Breast epithelium (tissue), 4 donors: ENCODE data around the gene HRH2. TPM values are rescaled to one million over a fixed set of nuclear protein-coding genes. Genes with fewer than 3 reads are reported as not detected.

Source experiments
- DNase-seq, 2 donors: peaks; one replicate each; pipeline ENCODE4 v3.0.0-alpha.2; 2019; ENCODE audit warnings: low spot score in 2 of 2
- H3K27ac ChIP-seq, 2 donors: fragments of 200-600 bp; sonication (generic) in 1 of 2; one replicate each; pipeline ENCODE4 v1.5.1; 2016 to 2019; ENCODE audit warnings: mild to moderate bottlenecking in 1 of 2
- H3K27me3 ChIP-seq, 2 donors: fragments of 200-600 bp; sonication (generic) in 1 of 2; one replicate each; pipeline versions ENCODE4 v1.5.1 to v1.6.0; 2017 to 2019; ENCODE audit warnings: control low read depth in 1 of 2, mild to moderate bottlenecking in 1 of 2
- H3K36me3 ChIP-seq: fragments of 200-600 bp; one replicate; pipeline ENCODE4 v1.5.1; 2019
- H3K4me1 ChIP-seq, 2 donors: fragments of 200-600 bp; sonication (generic); one replicate each; pipeline ENCODE4 v1.5.1; 2016 to 2019; ENCODE audit warnings: control low read depth in 1 of 2
- H3K4me3 ChIP-seq, 3 donors: fragments of 200-600 bp; sonication (generic); 1 replicate in 2 of 3; 2 replicates in 1 of 3; pipeline ENCODE4 v1.5.1; 2016 to 2019; ENCODE audit warnings: mild to moderate bottlenecking in 3 of 3, moderate library complexity in 2 of 3
- H3K9me3 ChIP-seq, 2 donors: fragments of 200-600 bp; sonication (generic) in 1 of 2; one replicate each; pipeline ENCODE4 v1.5.1; 2016 to 2019; ENCODE audit warnings: control low read depth in 1 of 2
- POLR2A ChIP-seq: fragments of 450-650 bp; IDR thresholded peaks from one replicate; pipeline ENCODE4 v1.6.1; 2016; ENCODE audit warnings: antibody characterized with exemption, mild to moderate bottlenecking, moderate library complexity
- POLR2AphosphoS5 ChIP-seq, 3 donors: sonication (generic); formaldehyde crosslinking; IDR thresholded peaks; one replicate each; pipeline ENCODE4 v1.6.1; 2017; ENCODE audit warnings: antibody characterized with exemption in 3 of 3
- intact Hi-C: fragments of 100-400 bp; cut with DNase I; formaldehyde crosslinking; loops from one replicate; pipeline ENCODE4 v1.15.1; 2023; ENCODE audit warnings: low total_unique reads
- total RNA-seq, 3 donors: library from RNA; depleted of rRNA; stranded (reverse); fragments of >200 nt; gene quantifications; one replicate each; pipeline ENCODE4 v1.1.0, GENCODE V29; 2016
- TF ChIP-seq, protein P1 (sequence below), 3 donors: fragments of 450-650 bp; IDR thresholded peaks; one replicate each; pipeline ENCODE4 v1.5.1; 2016 to 2017; ENCODE audit warnings: antibody characterized with exemption in 3 of 3, mild to moderate bottlenecking in 3 of 3, moderate library complexity in 3 of 3

The HRH2 gene
- total RNA-seq, 3 donors from 2014 or later: 0.73 to 5.0 (median 2.0) TPM

DNA sequence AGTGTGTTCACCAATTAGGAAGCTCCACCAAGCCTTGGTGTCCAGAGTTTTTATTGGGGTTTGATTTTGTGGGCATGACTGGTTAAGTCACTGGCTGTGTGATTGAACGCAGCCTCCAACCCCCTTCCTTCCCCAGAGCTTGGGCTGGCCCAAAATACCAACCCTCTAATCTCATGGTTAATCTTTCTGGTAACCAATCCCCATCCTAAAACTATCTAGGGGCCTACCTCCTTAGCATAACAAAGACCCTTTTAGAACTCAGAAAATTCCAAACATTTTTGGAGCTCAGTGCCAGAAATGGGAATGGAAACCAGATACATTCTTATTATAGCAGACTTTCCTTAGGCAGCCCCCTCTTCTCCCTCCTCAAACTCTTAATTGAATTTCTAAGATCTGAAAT is 35.9 kb upstream of the HRH2 start:
- intact Hi-C loops: no loop called here
- Histone ChIP-seq H3K36me3 (no peaks in the 10 kb centered on the region), H3K4me1 (no peaks in the 10 kb centered on the region), H3K27ac (no peak overlapping the region), H3K27me3 (peaks cover 0 to 4% of the 10 kb centered on the region in 2 donors), H3K4me3 (no peak overlapping the region), H3K9me3 (no peaks in the 10 kb centered on the region)
- no peak for TF ChIP-seq POLR2A
- TF ChIP-seq, protein P1, sequence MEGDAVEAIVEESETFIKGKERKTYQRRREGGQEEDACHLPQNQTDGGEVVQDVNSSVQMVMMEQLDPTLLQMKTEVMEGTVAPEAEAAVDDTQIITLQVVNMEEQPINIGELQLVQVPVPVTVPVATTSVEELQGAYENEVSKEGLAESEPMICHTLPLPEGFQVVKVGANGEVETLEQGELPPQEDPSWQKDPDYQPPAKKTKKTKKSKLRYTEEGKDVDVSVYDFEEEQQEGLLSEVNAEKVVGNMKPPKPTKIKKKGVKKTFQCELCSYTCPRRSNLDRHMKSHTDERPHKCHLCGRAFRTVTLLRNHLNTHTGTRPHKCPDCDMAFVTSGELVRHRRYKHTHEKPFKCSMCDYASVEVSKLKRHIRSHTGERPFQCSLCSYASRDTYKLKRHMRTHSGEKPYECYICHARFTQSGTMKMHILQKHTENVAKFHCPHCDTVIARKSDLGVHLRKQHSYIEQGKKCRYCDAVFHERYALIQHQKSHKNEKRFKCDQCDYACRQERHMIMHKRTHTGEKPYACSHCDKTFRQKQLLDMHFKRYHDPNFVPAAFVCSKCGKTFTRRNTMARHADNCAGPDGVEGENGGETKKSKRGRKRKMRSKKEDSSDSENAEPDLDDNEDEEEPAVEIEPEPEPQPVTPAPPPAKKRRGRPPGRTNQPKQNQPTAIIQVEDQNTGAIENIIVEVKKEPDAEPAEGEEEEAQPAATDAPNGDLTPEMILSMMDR (IDR thresholded peaks at IDR 0.05): no peak
- no peak for TF ChIP-seq POLR2AphosphoS5 (IDR thresholded peaks at IDR 0.05)
- no peak for DNase-seq

DNA sequence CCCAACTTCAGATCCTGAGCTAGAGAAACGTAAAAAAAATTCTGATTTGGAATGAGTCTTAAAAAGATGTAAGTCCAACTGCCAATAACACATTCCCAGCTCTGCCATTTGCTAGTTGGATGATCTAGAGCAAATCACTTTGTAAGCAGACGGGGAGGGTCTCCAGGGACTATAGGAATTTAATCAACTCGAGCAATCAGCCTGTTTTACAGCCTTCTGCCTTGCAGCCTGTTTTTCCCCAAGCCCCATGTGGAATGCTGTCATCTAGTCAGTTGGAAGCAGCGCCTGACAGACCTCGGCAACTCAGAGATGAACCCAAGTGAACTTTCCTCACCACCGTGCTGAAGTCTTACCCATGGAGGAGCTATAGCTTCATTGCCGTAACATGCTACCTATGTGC is 34.8 kb upstream of the HRH2 start:
- no peak for DNase-seq
- Histone ChIP-seq H3K36me3 (no peaks in the 10 kb centered on the region), H3K27me3 (peaks cover 0 to 4% of the 10 kb centered on the region in 2 donors), H3K4me3 (no peak overlapping the region), H3K27ac (no peak overlapping the region), H3K9me3 (no peaks in the 10 kb centered on the region), H3K4me1 (no peaks in the 10 kb centered on the region)
- intact Hi-C loops: no loop called here
- TF ChIP-seq, protein P1 (IDR thresholded peaks at IDR 0.05): no peak
- TF ChIP-seq POLR2A: no peak
- TF ChIP-seq POLR2AphosphoS5 (IDR thresholded peaks at IDR 0.05): no peak

DNA sequence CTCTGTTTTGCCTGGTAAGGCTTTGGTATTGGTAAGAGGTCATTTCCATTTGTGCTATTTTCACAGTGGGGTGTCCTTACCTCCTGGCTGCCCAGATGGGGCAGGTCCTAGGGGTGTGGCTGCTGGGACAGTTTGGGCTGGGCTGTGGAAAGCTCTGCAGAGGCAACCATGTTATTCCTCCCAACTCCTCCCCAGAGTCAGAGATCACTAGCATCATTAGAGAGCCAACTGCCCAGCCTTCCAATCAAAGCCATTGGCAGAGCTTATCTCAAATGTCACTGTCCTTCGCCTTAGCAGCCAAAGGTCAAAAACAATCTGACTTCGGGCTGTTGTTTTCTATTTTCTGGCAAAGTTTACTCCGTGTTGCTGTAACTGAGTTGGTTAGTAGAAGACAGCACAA is 33.6 kb upstream of the HRH2 start:
- Histone ChIP-seq H3K4me3 (no peak overlapping the region), H3K27me3 (peaks cover 0 to 4% of the 10 kb centered on the region in 2 donors), H3K9me3 (no peaks in the 10 kb centered on the region), H3K36me3 (no peaks in the 10 kb centered on the region), H3K4me1 (no peaks in the 10 kb centered on the region), H3K27ac (no peak overlapping the region)
- no peak for DNase-seq
- TF ChIP-seq POLR2A: no peak
- no peak for TF ChIP-seq POLR2AphosphoS5 (IDR thresholded peaks at IDR 0.05)
- TF ChIP-seq, protein P1 (IDR thresholded peaks at IDR 0.05): no peak
- intact Hi-C loops: no loop called here

DNA sequence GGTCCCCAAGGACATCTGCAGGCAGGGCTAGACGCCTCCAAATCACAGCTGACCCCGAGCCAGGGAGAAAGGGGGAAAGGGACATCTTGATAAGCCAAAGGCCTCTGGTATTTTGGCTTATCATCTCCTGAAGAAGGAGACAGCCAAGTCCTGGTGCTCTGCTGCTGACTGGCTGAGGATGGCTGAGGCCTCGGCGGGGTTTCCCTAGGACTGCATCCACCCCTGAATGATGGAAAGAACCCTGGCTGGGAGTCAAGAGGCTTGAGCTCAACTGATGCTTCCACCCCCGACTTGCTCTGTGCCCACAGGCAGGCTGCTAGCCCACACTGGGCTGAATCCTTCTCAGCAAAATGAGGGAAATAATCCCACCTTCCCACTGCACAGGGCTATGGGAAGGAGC is 30.9 kb upstream of the HRH2 start:
- H3K4me3 ChIP-seq: no peak overlapping the region
- H3K27me3 ChIP-seq: peaks cover 0 to 4% of the 10 kb centered on the region in 2 donors
- no peaks in the 10 kb centered on the region for H3K36me3 ChIP-seq
- no peak overlapping the region for H3K27ac ChIP-seq
- peaks cover 5 to 12% of the 10 kb centered on the region in 2 donors for H3K9me3 ChIP-seq
- DNase-seq: no peak
- intact Hi-C loops: no loop called here
- no peaks in the 10 kb centered on the region for H3K4me1 ChIP-seq
- TF ChIP-seq POLR2AphosphoS5 (IDR thresholded peaks at IDR 0.05): no peak
- no peak for TF ChIP-seq POLR2A
- TF ChIP-seq, protein P1 (IDR thresholded peaks at IDR 0.05): no peak

DNA sequence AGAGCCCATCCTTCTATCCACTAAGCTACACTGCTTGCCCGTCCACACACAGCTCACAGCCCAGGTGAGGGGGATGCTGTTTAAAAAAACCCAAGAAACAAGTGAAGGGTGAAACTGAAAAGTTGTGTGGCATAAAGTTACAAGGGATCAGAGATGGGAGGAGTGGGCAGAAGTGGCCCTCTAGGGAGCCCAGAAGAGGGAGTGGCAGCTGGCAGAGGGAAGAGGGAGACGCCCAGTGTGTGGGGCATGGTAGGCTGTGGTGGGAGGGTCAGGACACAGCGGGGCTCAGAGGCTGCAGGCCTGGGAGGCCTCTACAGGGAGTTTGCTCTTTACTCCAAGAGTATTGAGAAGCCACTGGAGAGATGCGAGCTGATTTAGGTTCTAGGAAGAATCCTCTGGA is 30.1 kb upstream of the HRH2 start:
- H3K27me3 ChIP-seq: peaks cover 0 to 4% of the 10 kb centered on the region in 2 donors
- H3K4me1 ChIP-seq: no peaks in the 10 kb centered on the region
- H3K4me3 ChIP-seq: no peak overlapping the region
- intact Hi-C loops: no loop called here
- no peaks in the 10 kb centered on the region for H3K36me3 ChIP-seq
- no peak overlapping the region for H3K27ac ChIP-seq
- no peak for DNase-seq
- H3K9me3 ChIP-seq: peaks cover 5 to 12% of the 10 kb centered on the region in 2 donors
- TF ChIP-seq POLR2A (no peak), POLR2AphosphoS5 (IDR thresholded peaks at IDR 0.05) (no peak)
- TF ChIP-seq, protein P1 (IDR thresholded peaks at IDR 0.05): no peak
